Adrenal gland (tissue), 12 donors: ENCODE measurements around the gene RAPGEF4. TPM values are rescaled to one million over a fixed set of nuclear protein-coding genes. Genes with fewer than 3 reads are reported as not detected.
A peak's percentile ranks its signal among the peaks of the same experiment; 100 is the strongest.
"Not testable (repeated sequence)": the region's sequence is repeated elsewhere in the genome, so short reads cannot be mapped to it uniquely, and the experiment has no call there.

ENCODE experiments used
- DNase-seq, 7 donors: peaks; one replicate each; pipeline ENCODE4 v3.0.0-alpha.2; 2019 to 2020
- H3K27ac ChIP-seq, 5 donors: fragments of 200-600 bp; sonication (generic) in 4 of 5; 1 replicate in 3 of 5; 2 replicates in 2 of 5; pipeline versions ENCODE4 v1.5.1 to v1.8.0; 2016 to 2020; ENCODE audit warnings: mild to moderate bottlenecking in 1 of 5
- H3K27me3 ChIP-seq: fragments of 200-600 bp; 2 replicates; pipeline ENCODE4 v1.8.0; 2021
- H3K36me3 ChIP-seq, 2 donors: fragments of 200-600 bp; replicated peaks in 1 of 2; 1 replicate in 1 of 2; 2 replicates in 1 of 2; pipeline versions ENCODE4 v1.5.1 to v1.8.0; 2018 to 2022
- H3K4me1 ChIP-seq, 2 donors: fragments of 200-600 bp; replicated peaks in 1 of 2; 1 replicate in 1 of 2; 2 replicates in 1 of 2; pipeline versions ENCODE4 v1.5.1 to v1.8.0; 2018 to 2021
- H3K4me3 ChIP-seq, 4 donors: fragments of 200-600 bp; sonication (generic) in 3 of 4; one replicate each; pipeline ENCODE4 v1.5.1; 2016 to 2018
- H3K9me3 ChIP-seq, 3 donors: fragments of 200-600 bp; sonication (generic) in 1 of 3; replicated peaks in 1 of 3; 1 replicate in 2 of 3; 2 replicates in 1 of 3; pipeline versions ENCODE4 v1.5.1 to v1.8.0; 2016 to 2021
- CTCF ChIP-seq, 6 experiments: fragments of 450-650 bp in 4 of 6; fragments of 200-600 bp in 2 of 6; sonication (generic) in 1 of 6; IDR thresholded peaks; 1 replicate in 5 of 6; 2 replicates in 1 of 6; pipeline versions ENCODE4 v1.5.1 to v1.8.0; 2016 to 2021; ENCODE audit warnings: antibody characterized with exemption in 6 of 6, mild to moderate bottlenecking in 2 of 6, moderate library complexity in 1 of 6
- POLR2A ChIP-seq, 2 donors: fragments of 450-650 bp; IDR thresholded peaks; one replicate each; pipeline ENCODE4 v1.6.1; 2017; ENCODE audit warnings: antibody characterized with exemption in 2 of 2, mild to moderate bottlenecking in 2 of 2, moderate library complexity in 1 of 2
- WGBS, 4 donors: extraction: QIAGEN DNeasy Blood & Tissue Kit in 2 of 4; methylation state at CpG; one replicate each; pipeline versions ENCODE4 v1.1.5 to v1.1.7; 2013 to 2017; 5-methylcytosine and 5-hydroxymethylcytosine counted together
- intact Hi-C, 2 donors: fragments of 100-400 bp; cut with DNase I; formaldehyde crosslinking; loops; one replicate each; pipeline versions ENCODE4 v1.14.1 to v1.15.0; 2022 to 2023
- polyA plus RNA-seq, 3 donors: library from polyadenylated mRNA; stranded (reverse); fragments of 200-250 nt in 2 of 3; fragments of 350-450 nt in 1 of 3; fragmentation: Illumina TruSeq in 1 of 3; extraction: RNeasy Lipid Tissue Mini Kit (QIAGEN cat#74804) in 1 of 3; gene quantifications; one replicate each; pipeline ENCODE4 v1.2.3, GENCODE V29; 2013 to 2014
- total RNA-seq, 9 donors: library from RNA; depleted of rRNA in 4 of 9; stranded (reverse); fragments of >200 nt in 4 of 9; fragments of 120-200 nt in 1 of 9; fragmentation: NEBNext Ultra II Directional in 1 of 9; extraction: Animal tissue kit (Norgen Biotek cat#: 25700) in 1 of 9; gene quantifications; one replicate each; pipeline versions ENCODE4 v1.1.0 to v1.2.4, GENCODE V29; 2013 to 2023
- donor health status: healthy with polysubstance abuse.
- donor health status: Bipolar disorder and iron deficiency.
- donor health status: DM: yes; HTN: yes; CAD: no.
- donor health status: DM: no; HTN: no; CAD: no.
- donor health status: DM: no; HTN: no; CAD: no.
- donor health status: DM: yes; HTN: yes; CAD: no.

RAPGEF4 gene
- total and polyA plus RNA-seq, 12 donors: 24.8 to 288 (median 101) TPM

GRCh38 chr2:172790404-172790803, 54.8 kb downstream of the RAPGEF4 start:
- no peaks in the 10 kb centered on the region for H3K9me3 ChIP-seq
- WGBS, 4 donors: 44 to 78% (median 63%) methylated on average over 4 of the region's 4 CpGs
- H3K36me3 ChIP-seq: no peaks in the 10 kb centered on the region
- TF ChIP-seq POLR2A (IDR thresholded peaks at IDR 0.05) (no peak), CTCF (IDR thresholded peaks at IDR 0.05) (no peak)
- H3K27ac ChIP-seq: no peak overlapping the region
- no peak for DNase-seq
- intact Hi-C loops: no loop called here
- H3K27me3 ChIP-seq: no peaks in the 10 kb centered on the region
- H3K4me1 ChIP-seq: no peaks in the 10 kb centered on the region
- no peak overlapping the region for H3K4me3 ChIP-seq

- DNase-seq: no peak
- H3K27me3 ChIP-seq: no peaks in the 10 kb centered on the region
- TF ChIP-seq CTCF (IDR thresholded peaks at IDR 0.05) (no peak), POLR2A (IDR thresholded peaks at IDR 0.05) (no peak)
- H3K4me3 ChIP-seq: no peak overlapping the region
- H3K9me3 ChIP-seq: no peaks in the 10 kb centered on the region
- 82 to 90% (median 87%) methylated on average over 4 of the region's 4 CpGs for WGBS, 4 donors
- intact Hi-C loops: no loop called here
- H3K4me1 ChIP-seq: no peaks in the 10 kb centered on the region
- H3K27ac ChIP-seq: no peak overlapping the region
- H3K36me3 ChIP-seq: no peaks in the 10 kb centered on the region
Observed at GRCh38 chr2:172791953-172792352, 56.3 kb downstream of the RAPGEF4 start.

GRCh38 chr2:172792711-172793110, 57.1 kb downstream of the RAPGEF4 start:
- TF ChIP-seq POLR2A (IDR thresholded peaks at IDR 0.05) (no peak), CTCF (IDR thresholded peaks at IDR 0.05) (no peak)
- DNase-seq: no peak
- intact Hi-C loops: no loop called here
- Histone ChIP-seq H3K27me3 (no peaks in the 10 kb centered on the region), H3K4me3 (no peak overlapping the region), H3K4me1 (no peaks in the 10 kb centered on the region), H3K27ac (no peak overlapping the region), H3K9me3 (no peaks in the 10 kb centered on the region), H3K36me3 (no peaks in the 10 kb centered on the region)

GRCh38 chr2:172803308-172803707, 67.7 kb downstream of the RAPGEF4 start:
- not testable (repeated sequence) for H3K27me3 ChIP-seq, H3K27ac ChIP-seq, DNase-seq, H3K36me3 ChIP-seq, H3K4me3 ChIP-seq, H3K4me1 ChIP-seq, H3K9me3 ChIP-seq
- WGBS, 4 donors: 62 to 78% (median 70%) methylated on average over 1 of the region's 1 CpG
- intact Hi-C loops: loop anchor here (10.0 kb wide), 2 partner anchors 221 to 411 kb away; no protein-coding TSS in a partner anchor

- no peak for TF ChIP-seq CTCF (IDR thresholded peaks at IDR 0.05)
- no peak for TF ChIP-seq POLR2A (IDR thresholded peaks at IDR 0.05)
- 63 to 85% (median 75%) methylated on average over 4 of the region's 4 CpGs for WGBS, 4 donors
- Histone ChIP-seq H3K36me3 (no peaks in the 10 kb centered on the region), H3K4me1 (no peaks in the 10 kb centered on the region), H3K27me3 (no peaks in the 10 kb centered on the region), H3K4me3 (no peak overlapping the region), H3K27ac (peak overlapping the region in 1 of 5 donors; percentile 8), H3K9me3 (no peaks in the 10 kb centered on the region)
- DNase-seq: peak in 1 of 7 donors; percentile 63
- intact Hi-C loops: loop anchor here (10.0 kb wide), 2 partner anchors 220 to 410 kb away; no protein-coding TSS in a partner anchor
Observed at GRCh38 chr2:172804423-172804822, 68.8 kb downstream of the RAPGEF4 start.
